Osteoblast (primary cell): ENCODE data around the gene CDH3. TPM values are rescaled to one million over a fixed set of nuclear protein-coding genes. Genes with fewer than 3 reads are reported as not detected.
A peak's percentile ranks its signal among the peaks of the same experiment; 100 is the strongest.

Experiments used
- DNase-seq: peaks from one replicate; pipeline ENCODE4 v3.0.0; 2011; ENCODE audit warnings: low spot score, mixed read lengths; ENCODE audit not compliant: insufficient read length; ENCODE audit errors: missing footprints
- H2AFZ ChIP-seq: 2 replicates; pipeline ENCODE4 v1.6.0; 2011; ENCODE audit warnings: mild to moderate bottlenecking, low read length
- H3K27ac ChIP-seq: 2 replicates; pipeline ENCODE4 v1.5.1; 2011; ENCODE audit warnings: mild to moderate bottlenecking, low read depth, low read length, moderate library complexity
- H3K27me3 ChIP-seq: 2 replicates; pipeline ENCODE4 v1.6.0; 2012; ENCODE audit warnings: mild to moderate bottlenecking, control low read depth, inconsistent platforms, low read length, moderate library complexity; ENCODE audit not compliant: insufficient read depth
- H3K36me3 ChIP-seq: 2 replicates; pipeline ENCODE4 v1.5.1; 2011; ENCODE audit warnings: mild to moderate bottlenecking, low read length, control low read depth, moderate library complexity; ENCODE audit not compliant: insufficient read depth
- H3K4me1 ChIP-seq: 2 replicates; pipeline ENCODE4 v1.5.1; 2011; ENCODE audit warnings: mild to moderate bottlenecking, low read length, control low read depth, moderate library complexity; ENCODE audit not compliant: insufficient read depth
- H3K4me2 ChIP-seq: 2 replicates; pipeline ENCODE4 v1.6.0; 2011; ENCODE audit warnings: mild to moderate bottlenecking, low read length; ENCODE audit not compliant: insufficient read depth
- H3K4me3 ChIP-seq: fragments of 200-600 bp; sonication (generic); 3 replicates; pipeline ENCODE4 v1.5.1; 2012; ENCODE audit warnings: mild to moderate bottlenecking, low read length, inconsistent platforms; ENCODE audit not compliant: insufficient read depth
- H3K79me2 ChIP-seq: 2 replicates; pipeline ENCODE4 v1.6.0; 2012; ENCODE audit warnings: mild to moderate bottlenecking, low read length, control low read depth, inconsistent platforms; ENCODE audit not compliant: insufficient read depth
- H3K9me3 ChIP-seq: 2 replicates; pipeline ENCODE4 v1.5.1; 2011; ENCODE audit warnings: low read depth, low read length, control low read depth
- H4K20me1 ChIP-seq: 2 replicates; pipeline ENCODE4 v1.6.0; 2012; ENCODE audit warnings: mild to moderate bottlenecking, low read length, control low read depth; ENCODE audit not compliant: insufficient read depth
- total RNA-seq: library from RNA; depleted of rRNA; stranded (reverse); fragments of >200 nt; gene quantifications from 2 replicates; pipeline ENCODE4 v1.2.3, GENCODE V29; 2012
- TF ChIP-seq, protein P1 (sequence below): IDR thresholded peaks from 2 replicates; pipeline ENCODE4 v1.5.1; 2011; ENCODE audit warnings: mild to moderate bottlenecking, low read depth, low read length, moderate library complexity; ENCODE audit errors: extremely low read depth

The CDH3 gene
- total RNA-seq, 1 donor = 0.36 TPM

DNA sequence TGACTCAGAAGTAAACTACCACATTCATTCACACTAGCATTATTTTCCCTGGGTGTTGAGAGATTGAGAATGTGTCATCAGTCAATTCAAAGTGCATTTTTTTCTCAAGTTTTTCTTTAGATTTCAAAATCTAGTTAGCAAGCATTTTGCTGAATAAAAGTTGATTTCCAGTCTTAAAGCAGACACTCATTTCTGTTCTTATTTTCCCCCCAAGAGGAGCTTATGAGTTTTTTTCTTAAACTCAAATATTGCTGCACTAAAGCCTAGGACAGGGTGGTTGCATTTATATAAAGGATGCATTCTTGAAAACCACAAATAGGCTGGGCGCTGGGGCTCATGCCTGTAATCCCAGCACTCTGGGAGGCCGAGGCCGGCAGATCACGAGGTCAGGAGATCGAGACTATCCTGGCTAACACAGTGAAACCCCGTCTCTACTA is 15.3 kb downstream of the CDH3 start:
- peak overlapping the region; percentile 55 for H3K4me2 ChIP-seq
- H3K4me1 ChIP-seq = peaks cover 40% of the 10 kb centered on the region
- no peaks in the 10 kb centered on the region for H3K9me3 ChIP-seq
- TF ChIP-seq, protein P1, sequence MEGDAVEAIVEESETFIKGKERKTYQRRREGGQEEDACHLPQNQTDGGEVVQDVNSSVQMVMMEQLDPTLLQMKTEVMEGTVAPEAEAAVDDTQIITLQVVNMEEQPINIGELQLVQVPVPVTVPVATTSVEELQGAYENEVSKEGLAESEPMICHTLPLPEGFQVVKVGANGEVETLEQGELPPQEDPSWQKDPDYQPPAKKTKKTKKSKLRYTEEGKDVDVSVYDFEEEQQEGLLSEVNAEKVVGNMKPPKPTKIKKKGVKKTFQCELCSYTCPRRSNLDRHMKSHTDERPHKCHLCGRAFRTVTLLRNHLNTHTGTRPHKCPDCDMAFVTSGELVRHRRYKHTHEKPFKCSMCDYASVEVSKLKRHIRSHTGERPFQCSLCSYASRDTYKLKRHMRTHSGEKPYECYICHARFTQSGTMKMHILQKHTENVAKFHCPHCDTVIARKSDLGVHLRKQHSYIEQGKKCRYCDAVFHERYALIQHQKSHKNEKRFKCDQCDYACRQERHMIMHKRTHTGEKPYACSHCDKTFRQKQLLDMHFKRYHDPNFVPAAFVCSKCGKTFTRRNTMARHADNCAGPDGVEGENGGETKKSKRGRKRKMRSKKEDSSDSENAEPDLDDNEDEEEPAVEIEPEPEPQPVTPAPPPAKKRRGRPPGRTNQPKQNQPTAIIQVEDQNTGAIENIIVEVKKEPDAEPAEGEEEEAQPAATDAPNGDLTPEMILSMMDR = no peak
- no peaks in the 10 kb centered on the region for H3K79me2 ChIP-seq
- H3K4me3 ChIP-seq = no peak overlapping the region
- H3K27ac ChIP-seq = no peak overlapping the region
- H3K36me3 ChIP-seq = no peaks in the 10 kb centered on the region
- no peak for DNase-seq
- H3K27me3 ChIP-seq = peaks cover 7% of the 10 kb centered on the region
- H4K20me1 ChIP-seq = no peaks in the 10 kb centered on the region
- H2AFZ ChIP-seq = no peak overlapping the region

DNA sequence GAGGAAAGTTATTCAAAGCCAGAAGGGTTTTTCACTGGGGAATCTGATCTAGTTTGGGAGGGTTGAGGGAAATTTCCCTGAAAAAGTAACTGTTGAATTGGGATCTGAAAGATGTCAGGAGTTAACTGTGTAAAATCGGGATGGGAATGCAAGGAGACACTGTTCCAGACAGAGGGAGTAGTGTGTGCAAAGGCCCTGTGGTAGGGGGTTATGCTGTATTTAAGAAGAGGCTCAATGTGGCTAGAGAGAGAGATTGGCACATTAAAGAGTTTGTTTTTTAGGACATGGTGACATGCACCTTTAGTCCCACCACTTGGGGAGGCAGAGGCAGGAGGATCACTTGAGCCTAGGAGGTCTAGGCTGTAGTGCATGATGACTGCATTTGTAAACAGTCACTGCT is 16.9 kb downstream of the CDH3 start:
- TF ChIP-seq, protein P1 = no peak
- no peak overlapping the region for H3K27ac ChIP-seq
- no peaks in the 10 kb centered on the region for H3K9me3 ChIP-seq
- H3K4me1 ChIP-seq = peaks cover 40% of the 10 kb centered on the region
- no peaks in the 10 kb centered on the region for H3K79me2 ChIP-seq
- H3K36me3 ChIP-seq = no peaks in the 10 kb centered on the region
- no peaks in the 10 kb centered on the region for H4K20me1 ChIP-seq
- H3K27me3 ChIP-seq = peaks cover 4% of the 10 kb centered on the region
- no peak overlapping the region for H3K4me3 ChIP-seq
- no peak for DNase-seq
- H2AFZ ChIP-seq = no peak overlapping the region
- no peak overlapping the region for H3K4me2 ChIP-seq

DNA sequence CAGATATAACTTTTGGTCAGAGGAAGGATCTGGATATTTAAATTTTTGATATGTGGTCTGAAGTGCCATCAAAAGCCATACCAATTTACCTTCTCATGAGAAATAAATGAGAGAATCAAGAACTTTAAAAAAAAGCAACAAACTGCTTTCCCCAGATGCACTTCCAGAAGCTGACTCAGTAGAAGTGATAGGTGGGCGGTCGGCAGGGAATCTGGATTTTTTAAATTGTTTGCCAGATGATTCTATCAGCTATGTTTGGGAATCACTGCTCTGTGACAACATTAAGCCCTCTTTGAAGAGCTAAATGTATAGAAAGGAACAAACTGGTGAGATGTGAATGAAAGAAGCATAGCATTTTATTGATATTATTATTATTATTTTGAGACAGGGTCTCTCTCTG is 19.2 kb downstream of the CDH3 start:
- Histone ChIP-seq H3K27me3 (peaks cover 2% of the 10 kb centered on the region), H3K4me3 (no peak overlapping the region), H3K36me3 (no peaks in the 10 kb centered on the region), H3K79me2 (no peaks in the 10 kb centered on the region), H3K4me1 (peaks cover 27% of the 10 kb centered on the region), H3K4me2 (peak overlapping the region; percentile 50), H3K27ac (no peak overlapping the region), H4K20me1 (no peaks in the 10 kb centered on the region), H2AFZ (no peak overlapping the region), H3K9me3 (no peaks in the 10 kb centered on the region)
- DNase-seq = peak; percentile 78
- TF ChIP-seq, protein P1 = no peak

DNA sequence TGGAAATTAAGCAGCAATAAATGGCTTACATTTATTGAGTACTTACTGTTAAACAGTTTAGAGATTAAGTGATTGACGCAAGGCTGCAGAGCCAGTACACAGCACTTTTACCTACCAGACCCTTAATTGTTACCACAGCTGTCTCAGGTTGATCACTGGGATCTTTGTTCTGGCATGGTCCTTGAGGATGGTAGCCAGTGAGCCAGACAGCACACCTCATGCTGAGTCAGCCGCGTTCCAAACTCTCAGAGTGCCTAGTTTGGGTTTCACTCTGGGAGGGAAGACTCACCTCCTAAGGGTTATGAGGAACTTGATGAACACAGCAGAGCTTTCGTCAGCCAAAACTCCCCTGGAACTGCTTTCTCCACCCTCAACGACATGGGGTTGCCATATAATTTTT is 20.4 kb downstream of the CDH3 start:
- Histone ChIP-seq H3K27ac (no peak overlapping the region), H4K20me1 (no peaks in the 10 kb centered on the region), H3K4me3 (no peak overlapping the region), H3K27me3 (peaks cover 2% of the 10 kb centered on the region), H3K9me3 (no peaks in the 10 kb centered on the region), H3K36me3 (no peaks in the 10 kb centered on the region), H3K4me2 (no peak overlapping the region), H2AFZ (no peak overlapping the region), H3K79me2 (no peaks in the 10 kb centered on the region), H3K4me1 (peaks cover 16% of the 10 kb centered on the region)
- no peak for DNase-seq
- TF ChIP-seq, protein P1 = no peak
